SK-N-SH treated with all-trans-retinoic acid at 6 μM for 48 hours (cell line): ENCODE data around the gene PNPO.

Experiments used
- ARNTL ChIP-seq: fragments of 450-650 bp; formaldehyde crosslinking; IDR thresholded peaks from 2 replicates; pipeline ENCODE4 v1.5.0; 2020; ENCODE audit warnings: low read depth, mild to moderate bottlenecking, moderate library complexity, borderline replicate concordance
- CREB5 ChIP-seq: fragments of 250-450 bp; sonication (Bioruptor Pico); IDR thresholded peaks from 2 replicates; pipeline ENCODE4 v1.5.1; 2020; ENCODE audit warnings: low read depth, mild to moderate bottlenecking, moderate library complexity
- ISL1 ChIP-seq: fragments of 250-450 bp; sonication (Bioruptor Pico); IDR thresholded peaks from 2 replicates; pipeline ENCODE4 v2.1.2; 2022; ENCODE audit warnings: mild to moderate bottlenecking, moderate library complexity
- OSR1 ChIP-seq: fragments of 250-450 bp; sonication (Bioruptor Pico); IDR thresholded peaks from 2 replicates; pipeline ENCODE4 v1.8.0; 2022; ENCODE audit warnings: moderate library complexity, mild to moderate bottlenecking, inconsistent platforms
- ZFP30 ChIP-seq: fragments of 450-650 bp; formaldehyde crosslinking; IDR thresholded peaks from 2 replicates; pipeline ENCODE4 v1.5.0; 2022; ENCODE audit warnings: mild to moderate bottlenecking, moderate library complexity

- TF ChIP-seq ZFP30 (CRISPR knock-in tag) (no peak), CREB5 (CRISPR knock-in tag) (no peak), ISL1 (CRISPR knock-in tag) (no peak), ARNTL (CRISPR knock-in tag) (no peak), OSR1 (CRISPR knock-in tag) (no peak)
Measured at GRCh38 chr17:47990962-47991731, 49.8 kb downstream of the PNPO start.
